Renal pelvis (tissue), 4 donors: ENCODE measurements around the gene ZNF385D. TPM values are rescaled to one million over a fixed set of nuclear protein-coding genes. Genes with fewer than 3 reads are reported as not detected.
A peak's percentile ranks its signal among the peaks of the same experiment; 100 is the strongest.

Experiments used
- DNase-seq: peaks from one replicate; pipeline ENCODE4 v3.0.0-alpha.2; 2013
- polyA plus RNA-seq, 3 donors: library from polyadenylated mRNA; unstranded; fragments of 120-200 nt; gene quantifications; one replicate each; pipeline ENCODE4 v1.2.1, GENCODE V29; 2013; ENCODE audit not compliant: insufficient read length in 3 of 3

Gene ZNF385D
- polyA plus RNA-seq, 3 donors: 9.5 to 15.9 (median 12.7) TPM

DNA sequence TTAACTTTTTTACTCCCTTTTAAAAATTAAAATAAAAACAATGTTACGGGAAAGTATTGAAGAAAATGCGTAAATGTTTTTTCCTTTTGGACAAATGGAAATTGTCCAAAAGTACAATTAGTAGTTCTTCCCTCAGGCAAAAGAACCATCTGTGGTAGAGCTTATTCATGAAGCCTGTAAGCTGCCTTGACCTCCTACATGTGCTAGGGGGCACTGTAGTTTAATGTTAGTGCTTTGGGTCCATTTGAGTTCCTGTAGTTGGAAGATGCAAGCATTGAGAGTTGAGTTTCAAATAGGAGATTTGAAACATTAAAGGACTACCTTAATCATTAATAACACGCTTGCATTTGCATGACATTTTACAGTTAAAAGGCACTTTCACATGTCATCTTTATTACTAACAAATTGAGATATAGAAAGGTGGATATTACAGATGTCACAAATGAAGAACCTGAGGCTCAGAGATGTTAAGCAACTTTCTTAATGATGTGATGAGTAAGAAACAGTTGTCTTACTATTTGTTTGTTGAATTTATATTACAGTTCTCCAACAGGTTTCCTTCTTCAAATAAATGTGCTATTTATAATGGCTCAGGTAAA, 1.8 kb upstream of the ZNF385D start:
- peak; percentile 35 for DNase-seq

DNA sequence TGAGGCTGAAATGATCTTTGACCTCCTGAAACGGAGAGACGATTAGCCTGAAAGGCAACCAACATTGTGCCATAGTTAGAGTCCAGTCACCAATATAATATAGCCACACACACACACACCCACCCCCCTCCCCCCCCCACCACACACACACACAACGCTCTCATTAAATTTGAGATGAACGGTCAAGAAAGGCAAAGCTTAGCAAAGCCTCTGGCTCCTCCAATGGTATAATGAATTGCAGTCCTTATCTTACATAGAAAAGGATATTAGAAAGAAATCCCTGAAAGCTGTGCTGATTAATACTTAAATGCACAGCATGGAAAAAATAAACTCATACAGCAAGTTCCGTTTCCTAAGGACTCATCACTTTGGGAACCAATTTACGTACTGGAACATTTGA, 876 bp upstream of the ZNF385D start:
- DNase-seq: no peak

DNA sequence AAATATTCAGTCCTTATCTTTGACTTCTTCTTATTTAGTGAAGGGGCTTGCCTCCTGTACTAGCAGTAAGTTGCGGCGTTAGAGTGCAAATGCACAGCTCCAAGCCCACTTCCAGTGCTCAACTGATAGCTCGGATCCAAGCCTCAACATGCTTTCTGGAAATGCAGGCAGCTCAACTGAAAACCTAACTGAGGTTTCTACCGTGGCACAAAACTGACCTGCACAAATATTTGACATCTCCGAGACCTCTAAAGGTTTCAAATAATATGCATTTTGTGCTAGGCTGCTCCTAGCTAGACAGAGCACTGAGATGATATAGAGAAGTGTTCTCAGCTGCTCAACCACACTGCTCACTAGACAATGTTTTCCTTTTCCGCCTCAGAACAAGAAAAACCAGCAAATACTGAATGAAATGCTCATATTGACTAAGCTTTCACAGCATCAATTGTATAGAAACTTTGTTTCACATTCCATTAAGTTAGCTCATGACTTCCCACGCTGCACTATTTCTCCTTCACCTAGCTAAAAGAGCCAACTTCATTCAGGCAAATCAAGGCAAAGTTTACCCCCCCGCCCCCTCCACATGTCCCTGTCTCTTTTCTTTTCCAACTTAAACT, 822 bp downstream of the ZNF385D start:
- peak; percentile 11 for DNase-seq

DNA sequence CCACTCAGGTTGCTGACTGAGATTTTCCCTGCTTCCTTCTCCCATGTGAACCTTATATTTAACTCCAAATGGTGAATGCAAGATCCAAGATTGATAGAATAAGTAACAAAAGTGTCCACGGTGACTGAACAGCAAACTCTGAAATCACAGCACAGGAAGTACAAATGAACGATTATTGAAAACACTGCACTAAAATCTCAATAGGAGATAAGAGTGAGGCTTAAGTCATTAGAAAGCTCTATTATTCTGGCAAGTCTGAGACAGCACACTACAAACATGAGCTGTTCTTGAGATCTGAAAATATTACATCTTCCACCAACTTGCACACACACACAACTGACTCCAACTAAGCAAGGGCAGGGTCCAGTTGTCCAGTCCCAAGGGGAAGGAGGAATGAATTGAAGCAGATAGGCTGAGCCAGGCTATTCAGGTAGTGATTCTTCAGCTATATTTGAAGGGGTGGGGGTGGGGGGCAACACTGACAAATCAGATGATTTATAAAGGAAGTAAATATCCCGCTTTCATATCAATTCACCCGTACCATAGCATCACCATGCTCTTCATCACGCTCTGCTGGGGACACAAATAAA, 2.9 kb downstream of the ZNF385D start:
- no peak for DNase-seq

DNA sequence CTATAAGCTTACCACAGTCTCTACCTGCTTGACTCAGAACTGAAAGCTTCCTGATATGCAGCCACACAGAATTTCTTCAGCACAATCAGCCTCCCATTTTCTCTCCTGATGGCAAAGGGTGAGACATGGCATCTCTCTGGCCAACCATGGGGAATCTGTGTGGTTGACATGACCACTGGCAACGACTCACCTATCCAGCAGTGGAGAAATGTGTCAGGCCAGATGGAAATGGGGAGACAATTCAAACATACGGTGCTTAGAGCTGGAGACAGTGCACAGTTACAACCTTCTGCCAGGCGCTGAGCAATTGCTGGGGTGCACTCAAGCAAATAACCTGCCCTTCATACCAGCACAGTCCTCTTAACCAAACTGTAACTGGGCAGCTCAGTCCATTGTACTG, 3.6 kb downstream of the ZNF385D start:
- peak; percentile 21 for DNase-seq

DNA sequence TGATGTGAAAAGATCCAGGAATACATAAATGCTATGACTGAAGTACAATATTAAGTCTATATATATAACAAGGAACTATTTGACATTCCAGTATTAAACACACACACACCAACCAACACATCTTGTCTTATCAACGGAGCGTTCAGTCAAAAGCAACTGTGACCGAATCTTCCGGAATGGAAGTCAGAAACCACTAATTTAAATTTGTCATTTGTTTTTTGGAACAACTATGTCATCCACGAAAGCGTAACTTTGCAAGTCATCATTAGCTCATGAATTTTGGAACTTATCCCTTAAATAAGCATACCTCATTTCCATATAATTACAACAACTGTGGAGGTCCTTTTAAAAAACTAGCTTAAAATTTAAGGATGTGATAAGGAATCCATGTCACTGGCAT, 5.0 kb downstream of the ZNF385D start:
- no peak for DNase-seq

DNA sequence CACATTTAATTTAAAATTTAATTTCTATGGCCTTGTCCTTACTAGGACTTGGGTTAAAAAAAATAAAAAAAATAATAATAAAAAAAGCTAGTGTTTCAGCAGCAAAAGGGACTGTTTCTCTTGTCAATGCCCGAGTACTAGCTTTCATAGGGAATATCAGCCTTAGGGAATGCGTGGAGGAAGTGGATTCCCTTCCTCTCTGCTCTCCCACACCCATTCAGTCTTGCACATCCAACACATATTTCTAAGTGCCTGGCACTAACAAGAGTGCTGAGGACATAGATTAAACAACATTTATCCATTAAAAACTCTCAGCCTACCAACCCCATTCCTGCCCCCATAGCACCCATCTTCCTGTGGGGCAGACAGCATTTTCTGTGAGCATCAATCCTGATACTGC, 6.2 kb downstream of the ZNF385D start:
- DNase-seq: no peak

DNA sequence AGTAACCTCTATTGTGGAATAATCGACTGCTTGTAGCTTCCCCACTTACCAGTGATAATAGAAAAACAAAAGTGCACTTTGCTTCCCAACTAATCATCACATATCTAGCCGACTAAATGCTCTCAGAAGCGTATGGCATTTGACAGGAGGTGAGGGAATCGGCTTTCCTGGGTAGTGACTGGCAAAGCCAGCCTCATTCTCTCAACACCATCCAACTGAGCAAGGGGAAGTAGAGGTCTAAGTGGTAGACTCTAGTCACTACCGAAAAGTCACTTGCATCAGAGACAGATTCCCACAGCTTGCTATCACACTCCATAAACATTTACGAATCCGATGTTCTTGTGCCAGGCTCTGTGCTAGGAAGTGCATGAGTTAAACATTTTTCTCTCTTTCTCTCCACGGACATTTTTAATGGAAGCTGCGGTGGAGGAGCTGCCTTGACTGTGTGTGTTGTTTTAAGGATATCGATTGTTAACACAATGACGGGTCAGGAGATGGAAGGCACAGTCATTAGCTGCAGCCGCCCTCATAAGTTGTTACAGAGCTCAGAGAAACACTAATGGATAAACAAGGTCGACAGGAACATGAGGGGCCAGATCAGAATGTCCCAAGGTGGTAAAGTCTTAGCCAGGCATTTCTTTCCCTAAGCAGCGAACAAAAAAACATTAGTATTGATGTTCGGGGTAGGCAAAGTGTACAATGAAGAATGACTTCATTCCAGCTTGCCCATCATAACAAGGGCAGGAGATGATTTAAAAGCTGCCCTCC, 11.9 kb downstream of the ZNF385D start:
- DNase-seq: no peak

DNA sequence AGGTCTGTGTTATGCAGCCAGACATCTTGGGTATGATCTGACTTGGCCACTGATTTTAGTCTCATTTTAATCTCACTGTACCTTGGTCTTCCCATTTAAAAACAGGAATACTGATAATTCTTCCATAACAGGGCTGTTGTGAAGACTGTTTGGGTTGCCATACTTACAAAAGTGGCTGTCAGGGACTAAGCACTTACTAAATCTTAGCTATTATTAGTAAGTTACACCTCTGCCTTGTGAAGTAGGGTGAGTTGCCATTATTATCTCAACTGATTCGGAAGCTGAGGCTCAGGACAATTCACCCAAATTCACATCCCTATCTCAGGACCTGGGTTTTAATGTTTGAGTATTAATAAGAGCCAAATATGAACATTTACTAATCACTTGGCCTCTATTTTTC, 12.7 kb downstream of the ZNF385D start:
- no peak for DNase-seq

DNA sequence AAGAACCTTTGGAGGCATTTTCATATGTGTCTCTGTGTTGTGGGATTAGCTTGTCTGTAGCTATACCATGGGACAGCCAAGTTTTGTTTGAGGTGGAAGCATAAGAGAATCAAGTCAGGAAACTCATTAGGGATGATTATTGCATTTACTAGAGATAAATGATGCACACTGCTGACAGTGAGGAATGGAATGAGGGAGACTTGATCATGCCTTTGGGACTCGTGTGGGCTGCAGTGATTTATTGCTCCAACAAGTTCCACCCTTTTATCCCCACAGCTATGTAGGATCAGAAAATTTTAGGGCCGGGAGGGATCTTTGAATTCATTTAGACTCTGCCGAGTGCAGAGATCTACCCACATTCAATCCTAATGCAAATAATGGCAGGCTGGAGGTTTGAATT, 16.3 kb downstream of the ZNF385D start:
- no peak for DNase-seq

DNA sequence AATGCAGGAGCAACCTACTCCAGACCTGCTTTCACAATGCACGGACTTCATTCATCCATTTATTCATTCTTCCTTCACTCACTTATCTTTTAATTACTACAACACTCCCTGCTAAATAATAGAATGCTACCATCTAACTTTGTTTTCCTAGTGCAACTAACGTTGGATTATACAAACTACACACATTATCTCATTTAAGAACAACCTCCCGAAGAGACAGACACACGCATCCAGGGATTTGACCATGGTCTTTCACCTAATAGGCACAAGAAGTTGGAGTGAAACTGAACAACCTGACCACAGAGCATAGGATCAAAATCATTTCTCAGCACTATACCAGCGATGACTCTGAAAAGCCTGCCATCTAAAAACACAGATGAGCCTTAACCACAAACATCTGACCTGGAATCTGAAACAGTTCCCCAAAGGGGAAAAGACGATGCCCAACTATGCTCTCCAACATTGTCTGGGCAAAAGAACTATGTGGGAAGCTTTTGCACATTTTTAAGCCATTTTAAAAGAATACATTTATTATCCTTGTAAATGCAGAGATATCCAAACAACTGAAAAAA, 21.0 kb downstream of the ZNF385D start:
- no peak for DNase-seq

DNA sequence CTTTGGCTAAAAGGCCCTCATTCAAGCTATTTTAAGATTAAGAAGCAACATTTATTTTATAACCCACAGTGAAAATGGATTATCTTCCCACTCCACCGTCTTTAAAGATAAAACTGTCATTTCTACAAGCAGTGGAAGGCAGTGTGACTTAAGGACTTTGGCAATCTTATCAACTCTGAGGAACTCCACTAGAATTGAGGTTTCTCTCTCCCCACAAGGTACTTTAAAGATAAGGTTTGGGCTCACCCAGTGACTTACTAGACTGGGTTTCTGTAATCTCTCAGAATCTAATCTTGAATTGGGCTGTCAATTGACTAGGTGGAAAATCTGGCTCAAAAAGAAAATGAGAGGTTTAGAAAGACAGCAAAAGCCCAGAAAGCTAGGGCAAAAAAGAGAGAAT, 21.7 kb downstream of the ZNF385D start:
- no peak for DNase-seq

DNA sequence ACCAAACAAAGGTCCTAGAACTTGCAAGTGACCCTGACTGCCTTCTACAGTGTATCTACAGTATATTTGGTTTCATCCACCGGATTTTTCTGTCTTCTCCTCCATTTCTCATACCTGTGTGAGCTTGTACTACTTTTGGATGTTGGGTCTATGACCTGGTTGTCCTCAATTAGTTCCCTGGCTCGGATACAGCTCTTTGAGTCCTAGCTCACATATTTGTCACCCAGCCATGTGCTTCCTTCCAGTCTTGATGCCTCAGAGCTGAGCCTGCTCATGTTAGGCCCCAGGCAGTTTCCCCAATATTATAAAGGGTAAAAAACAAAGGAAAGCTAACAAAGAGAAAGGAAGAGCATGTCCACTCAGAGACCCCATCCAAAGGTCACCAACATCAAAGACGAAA, 28.2 kb downstream of the ZNF385D start:
- DNase-seq: no peak

DNA sequence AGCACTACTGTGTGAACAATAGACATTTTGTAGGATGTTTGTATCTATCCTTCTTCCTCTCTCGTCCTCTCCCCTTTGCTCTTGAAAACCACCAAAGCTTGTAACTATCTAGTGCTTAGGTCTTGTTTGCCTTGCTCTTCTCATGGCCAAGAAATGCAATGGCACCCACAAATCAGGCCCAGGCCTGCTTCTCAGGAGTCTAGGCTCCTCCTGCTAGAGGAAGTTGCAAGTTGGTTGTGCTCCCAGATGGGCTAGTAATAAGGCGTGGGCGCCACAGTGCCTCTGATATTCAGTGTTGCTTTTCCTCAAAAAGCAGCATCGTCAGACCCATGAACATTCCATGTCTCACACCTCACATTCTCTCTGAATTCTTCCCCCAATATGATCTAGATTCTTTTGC, 28.7 kb downstream of the ZNF385D start:
- no peak for DNase-seq

DNA sequence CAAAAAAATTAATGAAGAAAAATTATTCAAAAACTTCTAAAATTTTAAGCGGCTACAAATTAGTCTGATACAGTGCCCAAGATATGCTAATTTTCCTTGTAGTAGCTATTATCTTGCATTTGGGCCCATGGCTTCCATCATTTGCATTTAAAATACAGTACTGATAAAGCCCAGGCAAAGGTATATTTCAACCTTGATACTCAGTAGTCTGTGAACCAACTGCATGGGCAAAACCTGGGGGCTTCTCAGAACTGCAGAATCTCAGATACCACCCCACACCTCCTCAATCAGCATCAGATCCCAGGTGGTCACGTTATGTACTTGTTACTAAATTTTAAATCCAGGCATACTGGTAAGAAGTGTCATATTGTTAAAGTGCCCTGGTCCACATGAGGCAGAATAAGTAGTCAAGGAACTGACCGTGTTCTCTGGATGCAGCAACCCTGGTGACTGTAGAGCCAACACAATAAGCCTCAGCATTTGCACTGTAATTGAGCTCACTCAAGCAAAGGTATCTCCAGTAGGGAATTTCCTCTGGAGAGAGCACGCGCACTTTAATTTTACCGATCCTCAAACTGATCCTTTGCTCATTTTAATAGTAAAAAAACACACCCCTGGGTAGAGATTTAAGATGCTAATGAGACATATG, 31.9 kb downstream of the ZNF385D start:
- DNase-seq: peak; percentile 0

DNA sequence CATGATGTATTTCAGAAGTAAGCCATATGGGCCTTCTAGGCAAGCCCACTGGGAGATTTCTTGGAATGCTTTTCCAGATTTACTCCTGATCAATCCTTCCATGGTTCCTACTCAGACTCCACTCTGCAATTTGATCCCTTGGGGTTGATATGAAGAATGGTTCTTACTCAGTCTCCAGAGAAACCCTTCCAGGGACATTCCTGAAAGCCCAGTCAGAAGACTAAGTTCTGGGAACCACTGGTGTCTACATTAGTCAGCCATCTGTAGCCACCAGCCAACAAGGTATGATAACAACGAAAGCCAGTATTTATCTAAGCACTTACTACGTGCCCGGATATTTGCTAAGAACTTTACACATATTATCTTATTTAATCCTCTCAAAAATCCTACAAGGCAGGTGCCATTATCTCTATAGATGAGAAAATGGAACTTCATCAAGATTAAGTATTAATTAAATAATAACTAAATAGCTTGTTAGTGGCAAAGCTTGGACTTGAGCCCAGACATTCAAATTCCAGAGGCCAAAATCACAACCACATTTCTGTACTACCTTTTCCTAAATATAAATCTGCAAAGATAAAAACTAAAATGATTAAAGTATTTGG, 32.7 kb downstream of the ZNF385D start:
- DNase-seq: no peak

DNA sequence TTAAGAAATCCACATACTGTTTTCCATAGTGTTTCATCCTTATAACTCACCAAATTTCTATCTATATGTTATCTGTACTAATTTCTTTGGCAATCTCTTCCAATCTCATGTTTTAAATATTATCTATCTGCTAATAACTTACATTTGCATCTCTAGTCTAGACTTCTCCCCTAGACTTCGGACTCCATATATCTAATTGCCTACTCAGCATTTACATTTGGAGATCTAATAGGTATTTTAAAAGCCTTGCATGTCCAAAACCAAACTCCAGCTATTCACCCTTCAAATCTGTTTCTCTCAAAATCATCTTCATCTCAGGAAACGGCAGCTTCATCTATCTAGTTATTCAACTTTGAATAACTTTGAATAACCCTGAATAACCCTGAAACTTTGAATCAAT, 35.3 kb downstream of the ZNF385D start:
- DNase-seq: no peak

DNA sequence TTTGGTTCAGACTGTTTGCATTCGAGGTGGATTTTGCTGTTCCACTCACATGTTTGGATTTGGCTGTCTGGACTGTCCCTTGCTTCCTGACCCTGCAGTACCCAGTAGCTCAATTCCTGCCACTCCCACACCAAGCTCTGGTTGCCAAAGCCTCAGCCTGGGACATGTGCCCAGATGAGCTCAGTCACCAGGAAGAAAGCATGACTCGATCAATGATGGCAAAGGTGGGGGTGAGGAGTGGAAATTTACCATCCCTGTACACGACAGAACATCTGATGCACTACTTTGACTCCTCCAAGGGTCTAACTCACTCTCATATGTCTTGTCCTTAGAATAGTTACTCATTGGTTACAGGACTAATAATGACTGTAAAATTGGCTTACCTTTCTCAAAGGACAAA, 45.2 kb downstream of the ZNF385D start:
- DNase-seq: no peak

DNA sequence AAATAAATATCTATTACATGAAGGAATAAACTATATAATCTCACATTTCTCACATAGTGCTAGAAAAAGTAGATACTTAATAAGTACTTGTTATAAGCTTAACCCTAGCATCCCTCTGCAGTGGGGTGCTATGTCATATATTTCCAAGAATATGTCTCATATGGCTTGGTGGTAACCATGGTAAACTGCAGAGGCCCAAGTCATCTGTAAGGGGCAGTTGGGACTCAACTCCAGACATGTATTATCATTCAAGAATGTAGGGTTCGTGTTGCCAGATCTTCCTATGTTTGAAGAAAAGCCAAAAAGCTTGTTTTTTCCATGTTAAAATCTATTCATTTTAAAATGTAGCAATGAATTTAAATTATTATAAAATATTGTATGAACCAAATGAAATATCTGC, 46.2 kb downstream of the ZNF385D start:
- no peak for DNase-seq

DNA sequence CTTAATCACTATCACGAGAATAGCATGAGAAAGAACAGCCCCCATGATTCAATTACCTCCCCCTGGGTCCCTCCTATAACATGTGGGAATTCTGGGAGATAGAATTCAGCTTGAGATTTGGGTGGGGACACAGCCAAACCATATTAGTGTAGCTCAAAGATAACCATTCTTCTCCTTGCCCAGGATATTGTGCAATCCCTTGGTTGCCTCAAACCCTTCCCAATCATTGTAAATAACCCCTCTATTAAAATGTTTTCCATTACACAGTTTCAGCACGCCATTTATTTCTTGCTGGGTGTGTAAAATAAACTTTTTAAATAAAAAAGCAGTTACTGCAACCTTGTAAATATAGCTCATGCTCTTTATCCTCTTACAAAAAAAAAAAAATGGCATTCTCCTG, 47.7 kb downstream of the ZNF385D start:
- DNase-seq: no peak

DNA sequence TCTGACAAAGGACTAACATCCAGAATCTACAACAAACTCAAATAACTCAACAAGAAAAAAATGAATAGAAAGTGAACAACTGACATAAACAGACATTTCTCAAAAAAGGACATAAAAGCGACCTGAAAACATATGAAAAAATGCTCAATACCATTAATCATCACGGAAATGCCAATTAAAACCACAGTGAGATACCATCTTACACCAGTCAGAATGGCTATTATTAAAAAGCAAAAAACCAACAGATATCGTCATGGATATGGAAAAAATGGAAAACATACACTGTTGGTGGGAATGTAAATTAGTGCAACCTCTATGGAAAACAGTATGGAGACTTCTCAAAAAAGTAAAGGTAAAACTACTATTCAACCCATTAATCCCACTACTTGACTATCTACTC, 53.3 kb downstream of the ZNF385D start:
- DNase-seq: no peak

DNA sequence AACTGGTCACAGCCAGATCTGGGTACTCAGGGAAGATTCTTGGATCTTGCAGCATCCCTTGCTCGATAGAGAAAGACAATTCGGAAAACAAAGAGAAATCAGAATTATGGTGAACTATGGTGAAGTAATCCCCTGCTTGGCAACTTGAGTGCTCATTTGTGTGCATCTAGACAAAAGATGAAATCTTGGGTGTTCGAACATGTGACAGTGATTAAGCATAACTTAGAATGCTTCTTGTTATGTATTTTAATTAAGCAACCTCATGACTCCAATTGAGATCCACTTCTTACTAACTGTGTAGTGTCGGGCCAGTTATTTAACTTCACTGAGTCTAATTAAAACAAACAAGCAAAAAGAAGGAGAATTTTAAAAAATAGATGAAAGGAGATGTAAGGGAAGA, 56.5 kb downstream of the ZNF385D start:
- DNase-seq: no peak
